ENCODE data around the gene KANK3.

Gene KANK3

GRCh38 chr19:8366121-8366581 is 23.1 kb upstream of the KANK3 start:
- DNase-seq (ENCODE audit: low read depth): no peak
- TF ChIP-seq, protein P1, sequence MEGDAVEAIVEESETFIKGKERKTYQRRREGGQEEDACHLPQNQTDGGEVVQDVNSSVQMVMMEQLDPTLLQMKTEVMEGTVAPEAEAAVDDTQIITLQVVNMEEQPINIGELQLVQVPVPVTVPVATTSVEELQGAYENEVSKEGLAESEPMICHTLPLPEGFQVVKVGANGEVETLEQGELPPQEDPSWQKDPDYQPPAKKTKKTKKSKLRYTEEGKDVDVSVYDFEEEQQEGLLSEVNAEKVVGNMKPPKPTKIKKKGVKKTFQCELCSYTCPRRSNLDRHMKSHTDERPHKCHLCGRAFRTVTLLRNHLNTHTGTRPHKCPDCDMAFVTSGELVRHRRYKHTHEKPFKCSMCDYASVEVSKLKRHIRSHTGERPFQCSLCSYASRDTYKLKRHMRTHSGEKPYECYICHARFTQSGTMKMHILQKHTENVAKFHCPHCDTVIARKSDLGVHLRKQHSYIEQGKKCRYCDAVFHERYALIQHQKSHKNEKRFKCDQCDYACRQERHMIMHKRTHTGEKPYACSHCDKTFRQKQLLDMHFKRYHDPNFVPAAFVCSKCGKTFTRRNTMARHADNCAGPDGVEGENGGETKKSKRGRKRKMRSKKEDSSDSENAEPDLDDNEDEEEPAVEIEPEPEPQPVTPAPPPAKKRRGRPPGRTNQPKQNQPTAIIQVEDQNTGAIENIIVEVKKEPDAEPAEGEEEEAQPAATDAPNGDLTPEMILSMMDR (conservative IDR thresholded peaks at IDR 0.05; ENCODE audit: control insufficient read depth, insufficient read depth, low read depth, low read length): no peak
- H3K4me3 ChIP-seq (ENCODE audit: control insufficient read depth, low read depth, low read length): peak overlapping the region; percentile 26

DNA sequence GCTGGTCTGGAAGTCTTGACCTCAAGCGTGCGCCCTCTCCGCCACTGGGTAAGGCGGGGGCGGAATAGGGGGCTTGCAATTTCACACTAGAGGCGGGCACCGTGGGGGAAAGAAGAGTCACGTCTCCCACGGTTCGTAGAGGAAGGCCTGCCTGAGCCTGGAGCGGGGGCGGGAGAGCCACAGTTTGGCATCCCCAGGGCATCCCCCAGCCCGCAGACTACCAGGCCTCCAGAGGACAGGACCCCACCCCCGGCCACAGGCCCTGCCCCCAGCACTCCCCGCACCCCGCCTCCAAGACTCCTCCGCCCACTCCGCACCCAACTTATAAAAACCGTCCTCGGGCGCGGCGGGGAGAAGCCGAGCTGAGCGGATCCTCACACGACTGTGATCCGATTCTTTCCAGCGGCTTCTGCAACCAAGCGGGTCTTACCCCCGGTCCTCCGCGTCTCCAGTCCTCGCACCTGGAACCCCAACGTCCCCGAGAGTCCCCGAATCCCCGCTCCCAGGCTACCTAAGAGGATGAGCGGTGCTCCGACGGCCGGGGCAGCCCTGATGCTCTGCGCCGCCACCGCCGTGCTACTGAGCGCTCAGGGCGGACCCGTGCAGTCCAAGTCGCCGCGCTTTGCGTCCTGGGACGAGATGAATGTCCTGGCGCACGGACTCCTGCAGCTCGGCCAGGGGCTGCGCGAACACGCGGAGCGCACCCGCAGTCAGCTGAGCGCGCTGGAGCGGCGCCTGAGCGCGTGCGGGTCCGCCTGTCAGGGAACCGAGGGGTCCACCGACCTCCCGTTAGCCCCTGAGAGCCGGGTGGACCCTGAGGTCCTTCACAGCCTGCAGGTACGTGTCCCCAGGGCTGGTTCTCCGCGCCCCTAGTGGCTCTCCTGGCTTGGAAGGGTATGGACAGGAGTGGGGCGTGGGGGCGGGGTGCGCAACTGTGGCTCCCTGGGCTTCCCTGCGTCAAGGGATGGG is 21.0 kb upstream of the KANK3 start, which contains the start of gene ANGPTL4:
Gene ANGPTL4 (plus strand): TSS at position 353 of the 969 bp plus-strand sequence. CDS start 167 bp downstream, at position 520.
- TF ChIP-seq, protein P1 (conservative IDR thresholded peaks at IDR 0.05; ENCODE audit: control insufficient read depth, insufficient read depth, low read depth, low read length): no peak
- H3K4me3 ChIP-seq (ENCODE audit: control insufficient read depth, low read depth, low read length): peak within 1 kb of the TSS; percentile 72
- DNase-seq (ENCODE audit: low read depth): peak; percentile 81

GRCh38 chr19:8361921-8362793 is 19.1 kb upstream of the KANK3 start:
- peak; percentile 99 for DNase-seq (ENCODE audit: low read depth)
- H3K4me3 ChIP-seq (ENCODE audit: control insufficient read depth, low read depth, low read length): no peak overlapping the region
- TF ChIP-seq, protein P1 (conservative IDR thresholded peaks at IDR 0.05; ENCODE audit: control insufficient read depth, insufficient read depth, low read depth, low read length): no peak

DNA sequence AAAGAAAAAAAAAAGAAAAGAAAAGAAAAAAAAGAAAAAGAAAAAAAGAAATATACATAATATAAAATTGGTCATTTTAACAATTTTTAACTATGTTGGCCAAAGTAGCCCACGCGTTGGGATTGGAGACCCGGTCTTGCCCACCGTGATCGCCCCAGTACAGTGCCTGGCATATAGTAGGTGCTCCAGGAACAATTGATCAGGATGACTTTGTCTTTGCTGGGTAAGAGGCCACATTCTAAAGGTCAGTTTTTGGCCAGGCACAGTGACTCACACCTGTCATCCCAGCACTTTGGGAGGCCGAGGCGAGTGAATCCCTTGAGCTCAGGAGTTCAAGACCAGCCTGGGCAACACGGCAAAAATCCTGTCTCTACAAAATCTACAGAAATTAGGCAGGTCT is 17.1 kb upstream of the KANK3 start:
- TF ChIP-seq, protein P1 (conservative IDR thresholded peaks at IDR 0.05; ENCODE audit: control insufficient read depth, insufficient read depth, low read depth, low read length): no peak
- no peak overlapping the region for H3K4me3 ChIP-seq (ENCODE audit: control insufficient read depth, low read depth, low read length)
- DNase-seq (ENCODE audit: low read depth): no peak

DNA sequence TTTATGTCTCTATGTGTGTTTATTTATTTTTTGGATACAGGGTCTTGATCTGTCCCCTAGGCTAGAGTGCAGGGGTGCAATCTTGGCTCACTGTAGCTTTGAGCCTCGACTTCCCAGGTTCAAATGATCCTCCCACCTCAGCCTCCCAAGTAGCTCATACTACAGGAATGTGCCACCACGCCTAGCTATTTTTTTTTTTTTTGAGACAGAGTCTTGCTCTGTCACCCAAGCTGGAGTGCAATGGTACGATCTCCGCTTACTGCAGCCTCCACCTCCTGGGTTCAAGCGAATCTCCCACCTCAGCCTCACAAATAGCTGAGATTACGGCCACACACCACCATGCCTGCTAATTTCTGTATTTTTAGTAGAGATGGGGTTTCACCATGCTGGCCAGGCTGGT is 15.9 kb upstream of the KANK3 start:
- TF ChIP-seq, protein P1 (conservative IDR thresholded peaks at IDR 0.05; ENCODE audit: control insufficient read depth, insufficient read depth, low read depth, low read length): no peak
- DNase-seq (ENCODE audit: low read depth): no peak
- H3K4me3 ChIP-seq (ENCODE audit: control insufficient read depth, low read depth, low read length): no peak overlapping the region

DNA sequence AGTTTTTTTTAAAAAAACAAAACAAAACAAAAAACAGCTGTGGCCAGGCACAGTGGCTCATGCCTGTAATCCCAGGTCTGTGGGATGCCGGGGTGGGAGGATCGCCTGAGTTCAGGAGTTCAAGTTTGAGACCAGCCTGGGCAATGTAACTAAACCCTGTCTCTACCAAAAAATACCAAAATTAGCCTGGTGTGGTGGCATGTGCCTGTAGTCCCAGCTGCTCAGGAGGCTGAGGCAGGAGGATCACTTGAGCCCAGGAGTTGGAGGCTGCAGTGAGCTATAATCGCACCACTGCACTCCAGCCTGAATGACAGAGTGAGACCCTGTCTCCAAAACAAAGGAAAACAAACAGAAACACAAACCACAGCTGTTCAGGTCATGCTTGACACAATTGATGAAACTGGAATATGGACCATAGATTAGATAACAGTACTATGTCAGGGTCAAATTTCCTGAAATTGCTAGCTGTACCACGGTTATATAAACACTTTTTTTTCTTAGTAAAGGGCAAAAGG is 14.0 kb upstream of the KANK3 start:
- no peak overlapping the region for H3K4me3 ChIP-seq (ENCODE audit: control insufficient read depth, low read depth, low read length)
- TF ChIP-seq, protein P1 (conservative IDR thresholded peaks at IDR 0.05; ENCODE audit: control insufficient read depth, insufficient read depth, low read depth, low read length): no peak
- DNase-seq (ENCODE audit: low read depth): no peak
